Activated T-helper 17 cell treated with anti-CD3 and anti-CD28 coated beads, Interleukin-2, amount 50 U/mL, for 72 hours (primary cell): Measurements from ENCODE around the gene ALMS1. TPM values are rescaled to one million over a fixed set of nuclear protein-coding genes. Genes with fewer than 3 reads are reported as not detected.
"Not testable (repeated sequence)": the region's sequence is repeated elsewhere in the genome, so short reads cannot be mapped to it uniquely, and the experiment has no call there.

ENCODE experiments used
- ATAC-seq: fragments of 150-1000 bp; cut with Tn5 transposase; replicated peaks from 2 replicates; pipeline ENCODE4 v1.10.0; 2021; ENCODE audit warnings: mild to moderate bottlenecking, moderate library complexity
- H3K27ac Mint-ChIP-seq: one replicate; pipeline ENCODE4 v1.8.0; 2022; ENCODE audit warnings: mixed read lengths
- H3K27me3 Mint-ChIP-seq: one replicate; pipeline ENCODE4 v1.8.0; 2022; ENCODE audit warnings: mixed read lengths
- H3K36me3 Mint-ChIP-seq: one replicate; pipeline ENCODE4 v1.8.0; 2022; ENCODE audit warnings: low read depth, mild to moderate bottlenecking, mixed read lengths
- H3K4me1 Mint-ChIP-seq: one replicate; pipeline ENCODE4 v1.8.0; 2022; ENCODE audit warnings: mixed read lengths
- H3K4me3 Mint-ChIP-seq: one replicate; pipeline ENCODE4 v1.8.0; 2022; ENCODE audit warnings: mild to moderate bottlenecking, mixed read lengths
- H3K9me3 Mint-ChIP-seq: one replicate; pipeline ENCODE4 v1.8.0; 2022; ENCODE audit warnings: mixed read lengths
- total RNA-seq, 2 donors: library from RNA; stranded (reverse); gene quantifications; one replicate each; pipeline ENCODE4 v1.2.3, GENCODE V29; 2022

ALMS1 gene
- total RNA-seq, 2 donors from 2014 or later, result 16.3 to 20.2 TPM

DNA sequence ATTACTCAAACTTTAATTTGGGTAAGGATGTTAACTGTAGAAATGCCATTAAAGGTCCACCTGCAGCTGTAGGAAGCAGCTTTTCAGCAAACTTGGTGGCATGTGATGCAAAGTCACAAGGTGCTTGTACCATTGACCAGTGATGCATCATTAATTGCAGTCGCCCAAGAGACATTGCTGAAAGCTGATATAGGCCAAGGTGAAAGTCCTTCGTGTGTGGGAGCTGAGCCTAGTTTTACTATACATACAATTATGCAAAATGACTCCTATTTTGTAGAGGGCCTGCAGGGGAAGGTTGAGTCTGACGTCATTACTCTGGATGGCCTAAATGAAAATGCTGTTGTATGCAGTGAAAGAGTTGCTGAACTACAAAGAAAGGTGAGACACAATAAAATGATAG lies 40.5 kb downstream of the ALMS1 start:
- H3K4me3 Mint-ChIP-seq, result no peak overlapping the region
- ATAC-seq, result no peak
- H3K27me3 Mint-ChIP-seq, result no peaks in the 10 kb centered on the region
- no peaks in the 10 kb centered on the region for H3K9me3 Mint-ChIP-seq
- H3K36me3 Mint-ChIP-seq, result peaks cover 63% of the 10 kb centered on the region
- H3K27ac Mint-ChIP-seq, result no peak overlapping the region
- no peaks in the 10 kb centered on the region for H3K4me1 Mint-ChIP-seq

DNA sequence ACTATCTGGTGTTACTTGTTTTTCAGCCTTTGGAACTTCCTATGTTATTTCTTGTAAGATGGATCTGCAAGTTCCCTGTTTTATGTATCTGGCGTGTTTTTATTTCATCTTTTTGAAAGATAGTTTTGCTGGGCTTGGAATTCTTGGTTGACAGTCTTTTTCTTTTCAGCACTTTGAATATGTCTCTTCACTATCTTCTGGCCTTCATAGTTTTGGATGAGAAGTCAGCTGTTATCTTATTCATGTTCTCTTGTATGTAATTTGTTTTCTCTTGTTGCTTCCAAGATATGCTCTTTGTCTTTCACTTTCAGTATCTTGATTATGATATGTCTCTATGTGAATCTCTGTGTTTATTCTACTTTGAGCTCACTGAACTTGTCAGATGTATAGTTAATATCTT lies 50.4 kb downstream of the ALMS1 start:
- Mint-ChIP-seq H3K9me3 (no peaks in the 10 kb centered on the region), H3K27ac (no peak overlapping the region), H3K27me3 (no peaks in the 10 kb centered on the region), H3K4me1 (no peaks in the 10 kb centered on the region), H3K4me3 (no peak overlapping the region), H3K36me3 (peaks cover 13% of the 10 kb centered on the region)
- no peak for ATAC-seq

DNA sequence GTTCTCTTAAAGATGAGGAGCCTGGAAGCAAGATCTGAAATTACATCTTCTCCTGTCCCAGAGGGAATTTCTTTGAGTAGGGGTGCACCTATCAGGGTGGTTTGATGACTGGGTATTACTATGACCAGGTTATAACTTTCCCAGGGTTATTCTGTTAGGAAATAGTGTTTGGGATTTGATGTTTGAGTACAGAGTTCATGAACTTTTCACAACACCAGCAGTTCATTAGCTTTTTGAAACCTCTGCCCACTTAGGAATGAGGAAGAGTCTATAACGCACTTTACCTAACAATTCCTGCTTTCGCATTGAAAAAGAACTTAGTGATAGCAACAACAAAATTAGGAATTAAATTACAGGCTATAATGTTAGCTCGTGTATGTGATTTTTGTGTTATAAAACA lies 58.6 kb downstream of the ALMS1 start:
- H3K36me3 Mint-ChIP-seq, result peaks cover 76% of the 10 kb centered on the region
- H3K4me3 Mint-ChIP-seq, result no peak overlapping the region
- no peaks in the 10 kb centered on the region for H3K9me3 Mint-ChIP-seq
- H3K4me1 Mint-ChIP-seq, result no peaks in the 10 kb centered on the region
- no peak for ATAC-seq
- no peak overlapping the region for H3K27ac Mint-ChIP-seq
- no peaks in the 10 kb centered on the region for H3K27me3 Mint-ChIP-seq

DNA sequence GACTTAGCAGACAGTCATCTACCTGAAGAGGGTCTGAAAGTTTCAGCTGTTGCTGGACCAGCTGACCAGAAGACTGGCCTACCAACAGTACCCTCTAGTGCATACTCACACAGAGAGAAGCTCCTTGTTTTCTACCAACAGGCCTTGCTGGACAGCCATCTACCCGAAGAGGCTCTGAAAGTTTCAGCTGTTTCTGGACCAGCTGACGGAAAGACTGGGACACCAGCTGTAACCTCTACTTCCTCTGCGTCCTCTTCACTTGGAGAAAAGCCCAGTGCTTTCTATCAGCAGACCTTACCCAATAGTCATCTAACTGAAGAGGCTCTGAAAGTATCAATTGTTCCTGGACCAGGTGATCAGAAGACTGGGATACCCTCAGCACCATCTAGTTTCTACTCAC lies 63.2 kb downstream of the ALMS1 start:
- ATAC-seq, result no peak
- Mint-ChIP-seq H3K9me3 (peaks cover 3% of the 10 kb centered on the region), H3K4me1 (no peaks in the 10 kb centered on the region), H3K27me3 (no peaks in the 10 kb centered on the region), H3K4me3 (no peak overlapping the region), H3K36me3 (peaks cover 46% of the 10 kb centered on the region), H3K27ac (no peak overlapping the region)

DNA sequence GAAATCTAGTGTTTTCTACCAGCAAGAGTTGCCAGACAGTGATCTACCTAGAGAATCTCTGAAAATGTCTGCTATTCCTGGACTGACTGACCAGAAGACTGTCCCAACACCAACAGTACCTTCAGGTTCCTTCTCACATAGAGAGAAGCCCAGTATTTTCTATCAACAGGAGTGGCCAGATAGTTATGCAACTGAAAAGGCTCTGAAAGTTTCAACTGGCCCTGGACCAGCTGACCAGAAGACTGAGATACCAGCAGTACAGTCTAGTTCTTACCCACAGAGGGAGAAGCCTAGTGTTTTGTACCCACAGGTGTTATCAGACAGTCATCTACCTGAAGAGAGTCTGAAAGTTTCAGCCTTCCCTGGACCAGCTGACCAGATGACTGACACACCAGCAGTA lies 63.8 kb downstream of the ALMS1 start:
- H3K4me1 Mint-ChIP-seq, result no peaks in the 10 kb centered on the region
- H3K9me3 Mint-ChIP-seq, result peaks cover 4% of the 10 kb centered on the region
- no peaks in the 10 kb centered on the region for H3K27me3 Mint-ChIP-seq
- ATAC-seq, result no peak
- no peak overlapping the region for H3K27ac Mint-ChIP-seq
- H3K4me3 Mint-ChIP-seq, result no peak overlapping the region
- peaks cover 43% of the 10 kb centered on the region for H3K36me3 Mint-ChIP-seq

DNA sequence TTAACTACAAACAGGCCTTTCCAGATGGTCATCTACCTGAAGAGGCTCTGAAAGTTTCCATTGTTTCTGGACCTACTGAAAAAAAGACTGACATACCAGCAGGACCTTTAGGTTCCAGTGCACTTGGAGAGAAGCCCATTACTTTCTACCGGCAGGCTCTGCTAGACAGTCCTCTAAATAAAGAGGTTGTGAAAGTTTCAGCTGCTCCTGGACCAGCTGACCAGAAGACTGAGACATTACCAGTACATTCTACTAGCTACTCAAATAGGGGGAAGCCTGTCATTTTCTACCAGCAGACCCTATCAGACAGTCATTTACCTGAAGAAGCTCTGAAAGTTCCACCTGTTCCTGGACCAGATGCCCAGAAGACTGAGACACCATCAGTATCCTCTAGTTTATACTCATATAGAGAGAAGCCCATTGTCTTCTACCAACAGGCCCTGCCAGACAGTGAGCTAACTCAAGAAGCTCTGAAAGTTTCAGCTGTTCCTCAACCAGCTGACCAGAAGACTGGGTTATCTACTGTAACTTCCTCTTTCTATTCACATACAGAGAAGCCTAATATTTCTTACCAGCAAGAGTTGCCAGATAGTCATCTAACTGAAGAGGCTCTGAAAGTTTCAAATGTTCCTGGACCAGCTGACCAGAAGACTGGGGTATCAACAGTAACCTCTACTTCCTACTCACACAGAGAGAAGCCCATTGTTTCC lies 65.8 kb downstream of the ALMS1 start:
- H3K9me3 Mint-ChIP-seq, result peaks cover 4% of the 10 kb centered on the region
- peaks cover 4% of the 10 kb centered on the region for H3K4me1 Mint-ChIP-seq

DNA sequence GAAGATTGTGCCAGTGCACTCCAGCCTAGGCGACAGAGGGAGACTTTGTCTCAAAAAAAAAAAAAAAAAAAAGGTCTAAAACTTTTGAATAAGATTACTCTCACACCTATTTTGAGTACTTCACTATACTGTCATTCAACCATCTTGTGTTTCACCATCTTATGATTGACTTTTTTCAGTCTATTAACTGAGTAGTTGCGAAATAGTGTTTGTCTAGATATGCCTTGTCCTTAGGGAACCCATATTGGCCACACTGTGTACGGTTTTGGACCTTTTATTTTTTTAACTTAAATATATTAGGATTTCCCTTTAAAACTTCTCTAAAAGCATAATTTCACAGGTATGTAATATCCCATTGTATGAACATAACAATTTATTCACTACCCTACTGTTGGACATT lies 72.3 kb downstream of the ALMS1 start:
- H3K27ac Mint-ChIP-seq, result no peak overlapping the region
- peaks cover 41% of the 10 kb centered on the region for H3K36me3 Mint-ChIP-seq
- H3K9me3 Mint-ChIP-seq, result peaks cover 4% of the 10 kb centered on the region
- H3K4me1 Mint-ChIP-seq, result peaks cover 4% of the 10 kb centered on the region
- H3K4me3 Mint-ChIP-seq, result no peak overlapping the region
- ATAC-seq, result no peak
- no peaks in the 10 kb centered on the region for H3K27me3 Mint-ChIP-seq

More for the DNA sequence above, 65.8 kb downstream of the ALMS1 start:
- peaks cover 39% of the 10 kb centered on the region for H3K36me3 Mint-ChIP-seq
- no peak overlapping the region for H3K4me3 Mint-ChIP-seq
- no peak overlapping the region for H3K27ac Mint-ChIP-seq
- no peak for ATAC-seq
- H3K27me3 Mint-ChIP-seq, result no peaks in the 10 kb centered on the region

DNA sequence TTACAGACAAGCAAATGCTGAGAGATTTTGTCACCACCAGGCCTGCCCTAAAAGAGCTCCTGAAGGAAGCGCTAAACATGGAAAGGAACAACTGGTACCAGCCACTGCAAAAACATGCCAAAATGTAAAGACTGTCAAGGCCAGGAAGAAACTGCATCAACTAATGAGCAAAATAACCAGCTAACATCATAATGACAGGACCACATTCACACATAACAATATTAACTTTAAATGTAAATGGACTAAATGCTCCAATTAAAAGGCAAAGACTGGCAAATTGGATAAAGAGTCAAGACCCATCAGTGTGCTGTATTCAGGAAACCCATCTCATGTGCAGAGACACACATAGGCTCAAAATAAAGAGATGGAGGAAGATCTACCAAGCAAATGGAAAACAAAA lies 76.8 kb downstream of the ALMS1 start:
- H3K36me3 Mint-ChIP-seq, result peaks cover 21% of the 10 kb centered on the region
- H3K27ac Mint-ChIP-seq, H3K9me3 Mint-ChIP-seq, H3K27me3 Mint-ChIP-seq, H3K4me1 Mint-ChIP-seq, H3K4me3 Mint-ChIP-seq, ATAC-seq: not testable (repeated sequence)

DNA sequence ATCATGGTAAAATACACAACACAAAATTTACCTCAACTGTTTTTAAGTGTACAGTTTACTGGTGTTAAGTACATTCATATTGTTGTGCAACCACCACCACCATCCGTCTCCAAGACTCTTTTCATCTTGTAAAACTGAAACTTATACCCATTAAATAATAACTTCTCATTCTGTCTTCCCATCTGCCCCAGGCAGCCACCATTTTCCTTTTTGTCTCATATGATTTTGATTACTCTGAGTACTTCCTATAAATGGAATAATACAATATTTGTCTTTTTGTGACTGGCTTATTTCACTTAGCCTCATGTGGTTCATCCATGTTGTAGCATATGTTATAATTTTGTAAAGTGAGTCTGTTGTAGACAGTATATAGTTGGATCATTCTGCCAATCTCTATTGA lies 82.7 kb downstream of the ALMS1 start:
- no peak for ATAC-seq
- H3K4me3 Mint-ChIP-seq, result no peak overlapping the region
- H3K27me3 Mint-ChIP-seq, result no peaks in the 10 kb centered on the region
- no peaks in the 10 kb centered on the region for H3K36me3 Mint-ChIP-seq
- no peaks in the 10 kb centered on the region for H3K9me3 Mint-ChIP-seq
- H3K4me1 Mint-ChIP-seq, result no peaks in the 10 kb centered on the region
- H3K27ac Mint-ChIP-seq, result no peak overlapping the region

DNA sequence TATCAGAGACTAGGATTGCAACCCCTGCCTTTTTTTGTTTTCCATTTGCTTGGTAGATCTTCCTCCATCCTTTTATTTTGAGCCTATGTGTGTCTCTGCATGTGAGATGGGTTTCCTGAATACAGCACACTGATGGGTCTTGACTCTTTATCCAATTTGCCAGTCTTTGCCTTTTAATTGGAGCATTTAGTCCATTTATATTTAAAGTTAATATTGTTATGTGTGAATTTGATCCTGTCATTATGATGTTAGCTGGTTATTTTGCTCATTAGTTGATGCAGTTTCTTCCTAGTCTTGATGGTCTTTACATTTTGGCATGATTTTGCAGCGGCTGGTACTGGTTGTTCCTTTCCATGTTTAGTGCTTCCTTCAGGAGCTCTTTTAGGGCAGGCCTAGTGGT lies 98.2 kb downstream of the ALMS1 start:
- not testable (repeated sequence) for H3K4me3 Mint-ChIP-seq, H3K27ac Mint-ChIP-seq, H3K4me1 Mint-ChIP-seq, ATAC-seq, H3K9me3 Mint-ChIP-seq, H3K27me3 Mint-ChIP-seq
- peaks cover 25% of the 10 kb centered on the region for H3K36me3 Mint-ChIP-seq

DNA sequence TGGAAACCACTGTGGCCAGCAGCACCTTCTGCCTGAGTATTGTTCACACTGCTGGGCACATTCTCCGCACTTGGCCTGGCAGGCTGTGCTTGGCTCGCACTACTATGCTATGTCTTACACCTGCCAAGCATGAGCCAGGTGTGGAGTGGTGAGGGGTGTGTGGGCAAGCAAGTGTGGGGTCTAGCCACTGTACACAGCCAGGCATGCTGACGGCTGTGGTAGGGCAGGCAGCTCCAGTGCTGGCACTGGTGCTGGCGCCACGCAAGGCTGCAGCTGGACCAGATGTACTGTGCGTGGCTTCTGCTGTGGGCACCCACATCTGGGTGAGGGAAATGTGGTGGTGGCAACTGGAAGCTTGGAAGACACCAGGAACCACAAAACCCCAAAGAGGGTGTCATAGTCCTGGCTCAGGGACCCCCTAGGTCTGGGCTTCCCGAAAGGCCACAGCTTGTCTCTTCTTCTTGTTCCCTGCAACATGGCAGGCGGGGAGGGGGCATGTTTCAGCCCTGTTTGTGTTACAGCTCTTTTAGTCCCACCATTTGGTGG lies 101.5 kb downstream of the ALMS1 start:
- Mint-ChIP-seq H3K27ac (no peak overlapping the region), H3K4me1 (no peaks in the 10 kb centered on the region), H3K27me3 (no peaks in the 10 kb centered on the region), H3K4me3 (no peak overlapping the region), H3K9me3 (no peaks in the 10 kb centered on the region), H3K36me3 (peaks cover 48% of the 10 kb centered on the region)
- ATAC-seq, result no peak

DNA sequence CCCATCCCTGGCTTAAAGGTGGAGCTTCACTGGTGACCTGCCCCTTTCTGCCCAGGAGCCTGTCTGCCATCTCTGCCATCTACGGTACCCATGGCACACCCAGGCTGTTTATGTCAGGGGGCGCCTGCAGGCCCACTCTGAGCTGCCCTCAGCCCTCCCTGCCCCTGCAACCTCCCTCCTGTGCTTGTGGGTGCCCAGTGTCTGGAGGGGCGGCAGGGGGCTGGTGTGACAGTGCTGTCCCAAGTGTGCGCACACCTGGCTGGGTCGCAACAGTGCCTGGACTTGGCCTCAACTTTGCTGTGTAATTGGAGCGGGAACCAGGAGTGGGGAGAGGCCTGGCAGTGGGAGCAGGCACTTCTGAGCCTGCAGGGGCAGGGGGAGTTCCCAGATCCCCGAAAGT lies 102.4 kb downstream of the ALMS1 start:
- peaks cover 48% of the 10 kb centered on the region for H3K36me3 Mint-ChIP-seq
- H3K27me3 Mint-ChIP-seq, result no peaks in the 10 kb centered on the region
- no peak overlapping the region for H3K27ac Mint-ChIP-seq
- no peaks in the 10 kb centered on the region for H3K4me1 Mint-ChIP-seq
- H3K4me3 Mint-ChIP-seq, result no peak overlapping the region
- H3K9me3 Mint-ChIP-seq, result no peaks in the 10 kb centered on the region
- ATAC-seq, result no peak

DNA sequence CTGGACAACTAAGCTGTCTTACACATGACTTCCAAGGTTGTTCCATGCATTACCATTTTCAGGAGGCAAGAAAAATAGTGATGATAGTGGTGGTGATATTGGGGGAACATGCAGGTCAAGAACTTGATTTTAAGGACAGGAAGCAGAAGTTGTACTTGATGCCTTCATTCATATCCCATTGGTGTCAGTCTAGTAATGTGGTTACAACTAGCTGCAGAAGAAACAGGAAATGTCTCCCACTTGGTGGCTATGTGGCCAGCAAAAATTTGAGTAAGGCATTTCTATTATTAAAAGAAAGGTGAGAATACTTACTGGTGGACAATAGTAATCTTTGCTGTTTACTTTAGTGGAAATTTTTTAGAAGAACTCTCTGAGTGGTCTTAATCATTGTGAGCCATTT lies 103.4 kb downstream of the ALMS1 start:
- no peaks in the 10 kb centered on the region for H3K9me3 Mint-ChIP-seq

DNA sequence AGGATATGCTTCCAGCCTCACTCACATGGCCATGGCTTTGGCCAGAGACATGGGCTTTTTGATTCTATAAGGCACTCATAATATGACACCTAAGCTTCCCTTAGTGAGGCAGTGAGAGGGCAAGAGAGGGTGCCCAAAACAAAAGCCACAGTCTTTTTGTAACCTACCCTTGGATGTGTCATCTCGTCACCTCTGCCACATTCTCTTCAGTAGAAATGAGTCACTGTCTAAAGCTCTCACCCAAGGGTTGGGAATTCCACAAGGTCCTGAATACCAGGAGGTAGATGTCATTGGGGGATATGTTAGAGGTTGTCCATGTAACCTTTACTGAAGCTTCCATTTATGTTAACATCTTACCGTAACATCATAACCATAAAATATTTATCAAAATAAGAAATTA lies 108.4 kb downstream of the ALMS1 start:
- Mint-ChIP-seq H3K27me3 (no peaks in the 10 kb centered on the region), H3K36me3 (peaks cover 30% of the 10 kb centered on the region), H3K27ac (no peak overlapping the region), H3K4me1 (no peaks in the 10 kb centered on the region), H3K9me3 (no peaks in the 10 kb centered on the region), H3K4me3 (no peak overlapping the region)
- peak; percentile 73 for ATAC-seq

More for the DNA sequence above, 103.4 kb downstream of the ALMS1 start:
- no peaks in the 10 kb centered on the region for H3K4me1 Mint-ChIP-seq
- no peaks in the 10 kb centered on the region for H3K27me3 Mint-ChIP-seq
- H3K4me3 Mint-ChIP-seq, result no peak overlapping the region
- no peak overlapping the region for H3K27ac Mint-ChIP-seq
- no peak for ATAC-seq
- H3K36me3 Mint-ChIP-seq, result peaks cover 48% of the 10 kb centered on the region

DNA sequence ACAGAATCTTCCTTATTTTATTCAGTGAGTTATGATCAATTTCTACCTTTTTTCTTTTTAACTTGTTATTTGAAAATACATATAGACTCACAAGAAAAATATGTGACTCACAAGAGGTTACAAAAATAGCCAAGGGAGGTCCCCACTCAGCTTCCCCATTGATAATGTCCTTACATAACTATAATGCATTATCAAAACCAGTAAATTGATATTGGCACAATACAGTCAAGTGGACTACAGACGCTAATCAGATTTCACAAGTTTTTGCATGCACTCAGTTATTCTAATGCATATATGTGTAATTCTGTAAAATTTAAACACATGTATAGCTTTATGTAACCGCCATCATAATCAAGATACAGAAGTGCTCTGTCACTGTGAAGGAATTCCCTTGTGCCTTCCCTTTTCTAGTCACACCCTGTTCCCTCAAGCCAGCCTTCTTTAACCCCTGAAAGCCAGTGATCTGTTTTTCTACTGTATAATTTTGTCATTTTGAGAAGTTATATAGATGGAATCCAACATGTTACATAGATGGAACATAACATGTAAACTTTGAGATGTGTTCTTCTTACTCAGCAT lies 118.4 kb downstream of the ALMS1 start:
- H3K4me1 Mint-ChIP-seq, result peaks cover 9% of the 10 kb centered on the region
- ATAC-seq, result no peak
- H3K36me3 Mint-ChIP-seq, result peaks cover 19% of the 10 kb centered on the region
- no peaks in the 10 kb centered on the region for H3K27me3 Mint-ChIP-seq
- H3K27ac Mint-ChIP-seq, result no peak overlapping the region
- H3K9me3 Mint-ChIP-seq, result peaks cover 17% of the 10 kb centered on the region
- H3K4me3 Mint-ChIP-seq, result no peak overlapping the region
